Activated CD8-positive, alpha-beta memory T cell treated with anti-CD3 and anti-CD28 coated beads, Interleukin-2, amount 50 U/mL, for 24 hours (primary cell): Measurements from ENCODE around the gene ZNF205.
"Not testable (repeated sequence)": the region's sequence is repeated elsewhere in the genome, so short reads cannot be mapped to it uniquely, and the experiment has no call there.

ENCODE experiments used
- DNase-seq: peaks from one replicate; pipeline ENCODE4 v3.0.0-alpha.2; 2020; ENCODE audit errors: extremely low read depth

Gene ZNF205

DNA sequence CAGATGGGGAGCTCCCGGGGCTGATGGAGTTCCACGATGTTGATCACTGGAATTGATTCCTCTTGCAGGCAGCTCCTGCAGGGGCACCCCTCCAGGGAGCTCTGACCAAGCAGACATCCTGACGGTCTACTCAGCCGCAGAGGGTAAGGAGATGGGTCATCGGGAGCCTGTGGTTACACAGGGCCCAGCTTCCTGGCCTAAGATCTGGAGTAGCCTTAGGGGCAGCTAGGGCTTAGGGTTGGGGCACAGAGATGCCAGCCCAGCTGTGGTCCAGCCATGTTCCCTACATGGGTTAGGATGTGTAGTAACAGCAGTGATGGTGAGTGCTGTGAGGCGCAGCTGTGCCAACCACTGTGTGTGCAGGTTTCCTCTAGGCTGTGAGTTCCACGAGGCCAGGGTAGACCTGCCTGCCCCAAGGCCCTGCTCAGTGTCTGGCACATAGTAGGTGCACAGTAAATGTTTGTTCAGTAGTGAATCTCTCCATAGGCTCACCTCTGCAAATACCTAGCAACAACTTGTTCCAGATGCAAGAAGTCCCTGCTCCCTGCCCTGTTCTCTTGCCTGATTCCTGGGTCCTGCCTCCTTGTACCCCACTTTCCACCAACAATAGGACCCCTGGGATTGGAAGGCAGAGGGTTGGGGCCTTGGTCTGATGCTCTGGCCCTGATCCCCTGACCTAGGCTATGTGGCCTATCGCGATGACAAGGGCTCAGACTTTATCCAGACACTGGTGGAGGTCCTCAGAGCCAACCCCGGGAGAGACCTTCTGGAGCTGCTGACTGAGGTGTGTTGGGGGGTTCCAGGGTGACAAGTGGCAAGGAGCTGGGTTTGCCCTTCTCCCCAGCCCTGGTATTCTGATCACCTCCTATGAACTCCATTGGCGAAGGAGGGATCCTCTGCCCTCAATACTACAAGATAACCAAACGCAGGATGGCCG is 36.1 kb downstream of the ZNF205 start:
- no peak for DNase-seq

- no peak for DNase-seq
Observed at GRCh38 chr16:3149193-3149530, 36.8 kb downstream of the ZNF205 start.

DNA sequence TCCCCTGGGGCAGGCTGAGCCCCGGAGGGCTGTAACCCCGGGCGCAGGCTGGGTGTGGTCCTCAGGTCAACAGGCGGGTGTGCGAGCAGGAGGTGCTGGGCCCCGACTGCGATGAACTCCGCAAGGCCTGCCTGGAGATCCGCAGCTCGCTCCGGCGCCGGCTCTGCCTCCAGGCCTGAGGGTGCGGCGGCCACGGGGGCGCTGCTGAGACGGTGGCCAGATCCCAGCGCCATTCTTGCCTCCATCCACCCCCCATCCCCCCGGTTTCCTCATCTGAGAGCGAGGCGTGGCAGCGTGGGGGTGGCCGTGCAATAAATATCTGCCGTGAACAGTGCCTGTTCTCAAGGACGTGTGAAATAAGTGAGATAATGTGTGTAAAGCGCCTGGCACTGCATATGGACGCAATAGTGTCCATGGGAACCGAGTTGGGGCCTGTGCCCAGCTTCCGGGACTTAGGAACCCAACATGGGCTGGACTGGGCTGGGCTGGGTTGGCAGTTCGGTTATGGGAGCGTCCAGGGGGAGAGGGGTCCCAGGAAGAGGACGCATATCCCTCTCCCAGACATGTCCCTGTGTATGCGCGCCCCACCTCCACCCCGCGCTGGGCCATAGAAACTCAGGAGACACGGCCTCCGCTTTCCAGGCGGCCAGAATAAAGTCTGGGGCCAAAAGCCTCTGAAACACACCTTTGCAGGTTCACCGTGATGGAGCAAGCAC is 37.4 kb downstream of the ZNF205 start:
- DNase-seq, result no peak

DNA sequence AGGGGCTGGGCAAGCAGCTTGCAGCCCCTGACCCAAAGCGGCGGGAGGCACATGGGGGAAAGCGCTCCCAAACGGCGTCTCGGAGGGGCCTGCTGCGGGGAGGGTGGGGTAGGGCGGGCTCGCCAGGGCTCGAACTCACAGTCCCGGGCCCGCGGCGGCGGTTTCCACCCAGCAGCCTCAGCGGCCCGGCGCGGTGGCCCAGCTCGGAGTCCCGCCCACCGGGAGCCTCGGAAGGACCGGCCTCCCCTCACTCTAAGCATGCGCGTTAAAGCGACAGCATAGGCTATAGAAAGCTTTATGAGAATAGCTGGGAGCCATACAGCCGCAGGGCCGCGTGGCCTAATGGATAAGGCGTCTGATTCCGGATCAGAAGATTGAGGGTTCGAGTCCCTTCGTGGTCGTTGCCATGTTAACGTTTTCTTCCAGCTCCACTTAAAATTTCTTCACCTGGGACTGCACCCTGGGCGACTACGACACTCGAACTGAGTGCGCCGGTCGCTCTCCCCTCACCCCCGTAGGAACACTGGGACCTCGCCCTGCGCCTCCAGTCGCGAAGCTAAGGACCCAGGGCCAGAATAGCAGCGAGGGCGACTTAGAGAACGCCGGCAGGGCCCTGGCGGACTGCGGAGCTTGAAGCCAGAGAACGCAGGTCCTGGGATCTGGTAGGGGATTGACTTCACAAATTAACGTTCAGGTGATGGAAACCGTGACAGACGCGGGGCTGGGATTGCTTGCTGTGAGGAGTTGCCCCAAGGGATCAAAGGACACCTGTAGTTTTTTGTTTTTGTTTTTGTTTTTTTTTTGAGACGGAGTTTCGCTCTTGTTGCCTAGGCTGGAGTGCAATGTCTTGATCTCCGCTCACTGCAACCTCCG is 38.2 kb downstream of the ZNF205 start:
- peak; percentile 97 for DNase-seq

GRCh38 chr16:3152027-3152276 is 39.6 kb downstream of the ZNF205 start:
- DNase-seq, result no peak

GRCh38 chr16:3152277-3152990 is 40.0 kb downstream of the ZNF205 start:
- DNase-seq, result peak; percentile 73

GRCh38 chr16:3152991-3153368 is 40.6 kb downstream of the ZNF205 start:
- DNase-seq, result no peak

DNA sequence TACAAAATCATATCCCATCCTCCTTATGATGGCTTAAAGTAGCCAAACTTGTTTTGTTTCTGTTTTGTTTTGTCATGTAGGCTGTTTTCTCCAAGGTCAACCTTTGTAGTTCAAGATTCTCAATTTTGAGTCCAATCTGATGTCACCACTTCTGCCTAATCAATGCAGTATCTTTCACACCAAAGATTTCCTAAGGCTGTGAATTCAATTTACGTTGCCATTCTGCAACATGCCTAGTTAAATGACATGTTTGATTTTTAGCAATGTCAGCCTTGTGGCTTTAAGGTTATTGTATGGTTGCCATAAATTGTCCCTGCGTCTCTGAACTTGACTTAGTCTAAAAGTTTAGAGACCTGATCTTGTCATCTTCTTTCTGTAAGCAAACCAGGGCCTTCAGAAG is 42.8 kb downstream of the ZNF205 start:
- no peak for DNase-seq

- no peak for DNase-seq
Observed at GRCh38 chr16:3155972-3156371, 43.6 kb downstream of the ZNF205 start.

GRCh38 chr16:3157229-3158025 is 45.0 kb downstream of the ZNF205 start:
- DNase-seq, result no peak

GRCh38 chr16:3158026-3158509 is 45.7 kb downstream of the ZNF205 start:
- DNase-seq, result no peak

DNA sequence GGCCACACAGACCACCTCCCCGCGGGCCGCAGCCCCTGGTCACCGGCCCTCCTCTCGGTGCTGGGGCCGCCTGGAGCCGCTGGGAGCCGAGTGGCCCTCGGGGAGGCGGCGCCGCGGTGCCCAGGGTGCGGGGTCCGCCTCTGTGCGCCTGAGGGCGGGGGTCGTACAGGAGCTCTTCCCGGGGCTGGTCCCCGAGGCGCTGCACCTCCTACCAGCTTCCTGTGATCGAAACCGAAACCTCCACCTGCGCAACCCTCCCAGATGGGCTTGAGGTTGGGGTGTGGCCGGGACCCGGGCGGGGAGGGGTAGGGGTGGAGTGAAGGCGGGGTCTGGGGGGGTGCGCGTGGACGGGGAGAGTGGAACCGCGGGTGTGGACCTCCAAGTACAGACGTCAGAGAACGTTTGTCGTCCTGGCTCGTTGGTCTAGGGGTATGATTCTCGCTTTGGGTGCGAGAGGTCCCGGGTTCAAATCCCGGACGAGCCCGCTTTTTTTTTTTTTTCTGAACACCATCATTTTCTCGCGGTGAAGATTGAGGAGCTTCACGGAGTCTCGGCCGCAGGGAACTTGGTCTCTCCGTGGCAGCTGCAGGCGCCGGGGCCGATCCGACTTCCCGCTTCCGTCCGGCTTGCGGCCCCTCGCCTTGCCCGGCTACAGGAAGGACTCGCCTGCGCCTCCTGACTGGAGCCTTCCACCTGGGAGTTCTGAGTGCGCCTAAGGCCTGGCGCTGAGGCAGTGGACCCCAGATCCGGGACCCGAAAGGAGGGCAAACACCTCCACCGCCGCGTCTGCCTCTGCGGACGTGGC is 46.3 kb downstream of the ZNF205 start:
- DNase-seq, result peak; percentile 72

DNA sequence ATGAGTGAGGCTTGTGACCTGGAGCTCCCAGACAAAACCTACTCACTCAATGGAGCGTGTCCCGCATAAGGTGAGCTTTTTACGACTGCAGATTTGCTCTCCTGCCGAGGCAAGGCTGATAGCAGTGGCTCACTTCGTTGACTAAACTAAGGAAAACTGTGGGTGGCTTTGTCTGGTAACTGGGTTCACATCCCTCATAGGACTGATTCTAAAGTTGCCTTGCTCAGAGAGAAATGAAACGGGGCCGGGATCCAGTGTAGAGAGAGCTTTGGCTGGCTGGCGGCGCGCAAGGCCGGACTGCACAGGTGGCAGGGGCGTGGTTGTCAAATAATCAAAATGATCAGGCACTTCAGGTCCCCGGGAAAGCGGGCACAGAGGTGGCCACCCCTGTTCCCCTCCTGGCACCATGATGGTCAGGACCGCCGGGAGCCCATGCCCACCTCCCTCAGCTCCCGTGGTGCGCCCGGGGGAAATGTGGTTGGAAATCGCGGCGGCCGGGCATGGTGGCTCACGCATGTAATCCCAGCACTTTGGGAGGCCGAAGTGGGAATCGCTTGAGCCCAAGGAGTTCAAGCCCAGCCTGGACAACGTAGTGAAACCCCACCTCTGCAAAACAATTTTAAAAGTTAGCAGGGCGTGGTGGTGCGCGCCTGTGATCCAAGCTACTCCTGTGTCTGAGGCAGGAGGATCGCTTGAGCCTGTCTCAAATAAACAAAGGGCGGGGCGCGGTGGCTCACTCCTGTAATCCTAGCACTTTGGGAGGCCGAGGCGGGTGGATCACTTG is 49.0 kb downstream of the ZNF205 start:
- no peak for DNase-seq

DNA sequence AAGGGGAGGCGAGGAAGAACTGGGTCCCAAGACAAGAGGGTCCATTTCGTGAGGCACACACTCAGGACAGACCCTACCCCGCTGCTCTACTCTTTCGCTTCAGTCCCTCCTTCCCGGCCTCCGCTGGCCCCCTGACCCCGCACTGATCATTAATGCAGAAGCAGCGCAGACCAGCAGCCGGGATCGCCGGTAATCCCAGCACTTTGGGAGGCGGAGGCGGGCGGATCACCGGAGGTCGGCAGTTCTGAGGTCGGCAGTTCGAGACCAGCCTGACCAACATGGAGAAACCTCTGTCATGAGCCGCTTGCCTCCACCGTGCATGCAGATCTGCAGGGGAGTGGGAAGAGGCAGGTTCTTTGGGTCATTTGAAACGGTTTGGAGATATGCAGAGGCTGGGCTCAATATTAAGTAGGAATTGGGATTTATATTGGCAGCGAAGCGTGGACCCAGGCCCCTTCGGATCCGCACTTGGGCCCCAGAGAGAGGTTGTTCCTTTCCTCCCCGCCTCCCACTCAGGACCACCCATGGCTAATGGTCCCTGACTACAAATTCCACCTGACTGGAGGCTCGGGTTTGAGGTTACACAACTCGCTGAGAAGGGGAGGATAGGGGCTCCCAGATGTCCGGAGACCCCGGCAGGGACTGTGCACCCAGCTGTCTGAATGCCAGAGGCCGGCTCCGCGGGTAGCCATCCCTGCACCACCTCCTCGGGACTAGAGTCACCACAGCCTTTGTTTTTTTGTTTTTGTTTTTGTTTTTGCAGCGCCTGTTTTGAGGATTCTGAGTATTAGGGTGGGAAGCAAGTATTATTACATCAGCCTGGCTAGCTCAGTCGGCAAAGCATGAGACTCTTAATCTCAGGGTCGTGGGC is 52.0 kb downstream of the ZNF205 start:
- DNase-seq, result no peak

DNA sequence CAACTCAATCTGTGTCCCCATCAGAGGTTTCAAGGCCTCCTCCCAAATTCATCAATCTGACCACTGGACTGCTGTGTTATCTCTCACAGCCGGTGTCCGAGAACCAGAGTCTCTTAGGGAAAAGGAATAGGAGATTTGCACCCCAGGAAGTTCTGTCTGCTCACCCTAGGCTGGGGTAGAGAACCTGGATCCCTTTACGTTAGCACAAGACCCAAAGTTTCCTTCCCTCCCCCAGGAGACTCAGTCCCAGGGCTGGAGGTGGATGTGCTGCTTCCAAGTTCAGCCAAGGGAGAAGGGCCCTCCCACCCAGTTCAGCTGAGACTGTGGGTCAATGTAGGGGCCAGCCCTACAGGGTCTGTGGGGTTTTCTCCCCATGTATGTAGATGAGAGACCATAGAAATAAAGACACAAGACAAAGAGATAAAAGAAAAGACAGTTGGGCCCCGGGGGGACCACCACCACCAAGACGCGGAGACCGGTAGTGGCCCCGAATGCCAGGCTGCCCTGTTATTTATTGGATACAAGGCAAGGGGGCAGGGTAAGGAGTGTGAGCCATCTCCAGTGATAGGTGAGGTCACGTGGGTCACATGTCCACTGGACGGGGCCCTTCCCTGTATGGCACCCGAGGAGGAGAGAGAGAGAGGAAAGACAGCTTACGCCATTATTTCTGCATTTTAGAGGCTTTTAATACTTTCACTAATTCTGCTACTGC is 52.9 kb downstream of the ZNF205 start:
- no peak for DNase-seq

- DNase-seq, result no peak
Observed at GRCh38 chr16:3166505-3166886, 54.1 kb downstream of the ZNF205 start.

GRCh38 chr16:3168729-3169128 is 56.3 kb downstream of the ZNF205 start:
- DNase-seq, result not testable (repeated sequence)
